NCI-H1930 (cell line): ENCODE results near the gene GOLGA2.

Experiments used
- DNase-seq, 2 experiments: peaks; one replicate each; lab custom pipeline; 2025; lab: John Stamatoyannopoulos, UW

Gene GOLGA2

DNA sequence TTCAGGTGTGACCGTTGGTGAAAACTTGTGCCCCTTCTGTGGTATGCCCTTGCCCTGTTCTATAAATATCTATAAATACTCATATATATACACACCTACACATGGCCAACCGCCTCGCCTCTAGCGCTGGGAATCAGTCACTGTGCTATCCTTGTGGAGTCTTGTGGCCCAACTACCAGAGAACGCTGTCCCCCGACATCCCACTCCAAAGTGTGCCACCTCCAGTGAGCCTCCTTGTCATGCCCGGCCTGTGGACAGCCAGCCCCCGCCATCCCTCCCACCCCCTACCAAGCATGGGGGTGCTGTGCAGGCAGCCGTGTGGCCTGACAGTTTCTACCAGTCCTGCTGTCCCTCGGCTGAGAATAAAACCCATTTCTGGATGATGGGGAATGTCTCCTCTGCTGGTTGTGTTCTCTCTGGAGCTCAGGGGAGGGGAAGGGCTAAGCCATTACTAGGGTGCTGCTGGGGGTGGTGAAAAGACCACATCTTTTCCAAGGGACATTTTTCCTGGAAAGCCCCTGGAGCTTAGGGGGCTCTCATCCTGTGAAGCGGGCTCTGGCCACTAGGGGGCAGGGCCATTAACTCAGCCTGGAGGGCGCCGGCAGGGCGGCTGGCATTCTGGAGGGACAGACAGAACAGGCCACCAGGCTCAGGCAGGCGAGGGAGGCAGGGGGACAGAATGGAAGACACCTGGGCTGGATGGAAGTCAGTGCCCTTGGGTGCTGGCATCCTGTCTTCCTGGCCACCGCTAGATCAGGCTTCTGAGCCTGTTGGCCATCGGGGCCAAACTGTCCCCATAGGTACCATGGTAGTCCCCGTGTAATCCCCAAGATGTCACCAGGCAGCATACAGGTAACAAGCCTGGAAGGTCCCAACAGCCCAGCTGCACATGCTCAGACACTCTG is 20.7 kb downstream of the GOLGA2 start:
- peak; percentile 46 to 59 for DNase-seq

- DNase-seq: no peak
Measured at GRCh38 chr9:128254362-128254761, 21.4 kb downstream of the GOLGA2 start.

GRCh38 chr9:128253991-128254346 is 21.8 kb downstream of the GOLGA2 start:
- no peak for DNase-seq

DNA sequence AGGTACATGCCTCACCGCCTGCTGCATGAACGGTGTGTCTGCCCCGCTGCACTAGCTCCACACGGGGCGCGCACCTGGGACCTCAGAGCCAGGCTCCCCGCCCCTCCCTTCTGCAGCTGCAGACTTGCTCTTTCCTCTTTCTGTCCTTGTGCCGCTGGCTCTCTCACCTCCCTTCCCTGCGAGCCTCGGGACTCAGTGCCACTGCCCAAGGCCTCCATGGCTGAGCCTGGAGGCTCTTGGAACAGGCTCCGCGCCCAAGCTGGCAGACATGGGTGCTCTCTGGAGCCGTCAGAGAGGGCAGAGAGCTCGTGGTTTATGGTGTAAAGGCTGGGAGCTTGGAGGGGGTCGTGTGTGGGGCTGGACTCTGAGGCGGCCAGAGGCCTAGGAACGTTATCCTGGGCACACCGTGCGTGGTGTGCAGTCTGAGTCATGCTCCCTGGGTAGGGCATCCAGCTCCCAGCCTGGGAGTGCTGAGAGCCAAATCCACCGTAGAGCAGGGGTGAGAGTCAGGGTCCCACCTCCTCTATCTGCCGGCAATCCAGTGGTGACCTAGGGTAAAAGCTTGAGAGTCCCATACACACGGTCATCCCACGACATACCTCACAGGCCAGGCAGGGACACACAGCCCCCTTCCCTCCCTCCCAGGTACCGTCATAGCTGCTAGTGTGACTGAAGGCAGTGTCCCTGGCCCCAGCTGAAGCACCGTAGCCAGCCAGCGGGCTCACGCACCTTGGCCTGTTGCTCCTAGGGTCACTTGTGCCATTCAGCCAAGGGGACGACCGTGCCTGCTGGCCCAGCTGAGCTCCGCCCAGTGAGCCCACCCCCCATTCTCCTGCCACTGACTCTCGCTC is 22.4 kb downstream of the GOLGA2 start:
- DNase-seq: no peak

DNA sequence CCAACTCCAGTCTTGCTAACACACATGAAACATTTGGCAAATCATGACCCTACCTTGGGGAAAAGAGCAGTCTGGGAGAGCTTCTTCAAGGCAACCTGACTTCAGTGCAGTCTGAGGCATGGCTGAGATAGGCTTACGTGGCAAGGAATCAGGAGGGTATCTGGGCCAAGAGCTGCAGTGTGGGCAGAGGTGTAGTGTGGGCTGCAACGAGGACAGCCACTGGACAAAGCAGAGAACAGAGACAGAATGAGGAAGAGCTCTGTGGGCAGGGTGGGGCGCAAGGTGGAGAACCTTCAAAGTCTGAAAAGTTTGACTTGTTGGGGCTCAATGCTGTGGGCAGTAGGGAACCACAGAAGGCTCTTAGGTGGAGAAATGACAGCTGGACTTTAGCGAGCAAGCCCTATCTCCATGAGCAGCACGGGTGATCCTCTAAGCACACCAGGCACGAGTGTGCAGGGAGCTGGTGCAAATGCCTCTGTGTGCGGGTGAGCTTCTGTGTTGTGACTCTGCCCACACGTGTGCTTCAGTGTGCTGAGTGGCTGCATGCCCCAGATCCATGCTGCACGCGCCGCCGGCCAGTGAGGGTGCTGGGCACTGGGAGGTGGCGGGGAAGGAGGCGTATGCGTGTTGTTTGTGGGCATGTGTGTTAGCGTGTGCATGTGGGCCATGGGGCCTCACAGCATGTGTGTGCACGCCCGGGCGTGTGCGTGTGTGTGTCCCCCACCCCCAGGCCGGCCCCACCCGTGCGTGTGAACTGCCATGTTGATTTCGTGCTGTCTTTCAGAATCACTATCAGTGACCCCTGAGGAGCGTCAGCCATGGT is 23.3 kb downstream of the GOLGA2 start:
- DNase-seq: no peak

GRCh38 chr9:128251732-128252100 is 24.1 kb downstream of the GOLGA2 start:
- DNase-seq: no peak

DNA sequence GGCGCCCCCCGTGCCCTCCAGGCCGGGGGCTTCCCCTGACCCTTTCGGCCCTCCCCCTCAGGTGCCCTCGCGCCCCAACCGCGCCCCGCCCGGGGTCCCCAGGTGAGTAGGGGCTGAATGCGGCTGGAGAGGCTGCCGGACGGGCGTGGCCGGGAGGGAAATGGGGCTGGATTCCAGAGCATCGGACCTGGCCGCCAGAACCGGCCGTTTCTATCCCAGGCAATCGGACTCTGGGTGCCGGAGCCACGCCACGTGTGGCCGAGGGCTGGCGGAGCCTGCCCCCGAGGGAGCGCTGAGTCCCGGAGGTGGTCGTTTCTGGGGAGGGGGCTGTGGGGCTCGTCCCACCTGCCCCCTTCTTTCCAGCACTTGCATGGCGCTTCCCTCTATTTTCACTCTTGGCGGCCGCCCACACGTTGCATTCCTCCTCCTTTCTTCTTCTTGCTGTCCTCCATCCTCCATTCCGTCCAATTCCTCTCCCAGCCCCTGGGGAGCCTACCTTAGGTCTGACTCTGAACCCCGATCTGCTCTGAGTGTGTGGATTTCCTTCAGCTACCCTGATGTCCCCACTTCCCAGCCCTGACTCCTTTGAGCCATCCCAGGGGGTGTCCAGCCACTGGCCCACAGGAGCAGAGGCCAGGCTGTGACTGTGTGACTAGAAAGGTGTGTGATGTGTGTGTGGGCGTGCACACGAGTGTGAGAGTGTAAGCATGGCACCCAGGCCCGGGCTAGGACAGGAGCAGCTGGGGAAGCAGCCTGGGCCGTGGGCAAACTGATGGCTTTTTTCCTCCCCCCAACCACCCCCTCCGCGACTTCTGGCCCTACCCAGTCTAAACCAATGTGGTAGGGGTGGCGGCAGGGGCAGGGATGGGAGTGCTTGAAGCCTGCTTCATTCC is 24.7 kb downstream of the GOLGA2 start:
- DNase-seq: no peak

GRCh38 chr9:128249908-128250838 is 25.6 kb downstream of the GOLGA2 start:
- DNase-seq: peak; percentile 81 to 82

DNA sequence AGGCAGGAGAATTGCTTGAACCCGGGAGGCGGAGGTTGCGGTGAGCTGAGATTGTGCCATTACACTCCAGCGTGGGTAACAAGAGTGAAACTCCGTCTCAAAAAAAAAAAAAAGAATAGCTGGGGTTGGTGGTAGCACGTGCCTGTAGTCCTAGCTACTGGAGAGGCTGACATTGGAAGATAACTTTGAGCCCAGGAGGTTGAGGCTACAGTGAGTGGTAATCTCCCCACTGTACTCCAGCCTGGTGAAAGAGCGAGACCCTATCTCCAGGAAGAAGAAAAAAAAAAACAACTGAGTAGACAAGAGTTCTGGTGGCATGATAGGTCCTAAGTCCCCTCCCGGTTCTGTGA is 26.3 kb downstream of the GOLGA2 start:
- no peak for DNase-seq

- DNase-seq: no peak
Measured at GRCh38 chr9:128247226-128247803, 28.5 kb downstream of the GOLGA2 start.

DNA sequence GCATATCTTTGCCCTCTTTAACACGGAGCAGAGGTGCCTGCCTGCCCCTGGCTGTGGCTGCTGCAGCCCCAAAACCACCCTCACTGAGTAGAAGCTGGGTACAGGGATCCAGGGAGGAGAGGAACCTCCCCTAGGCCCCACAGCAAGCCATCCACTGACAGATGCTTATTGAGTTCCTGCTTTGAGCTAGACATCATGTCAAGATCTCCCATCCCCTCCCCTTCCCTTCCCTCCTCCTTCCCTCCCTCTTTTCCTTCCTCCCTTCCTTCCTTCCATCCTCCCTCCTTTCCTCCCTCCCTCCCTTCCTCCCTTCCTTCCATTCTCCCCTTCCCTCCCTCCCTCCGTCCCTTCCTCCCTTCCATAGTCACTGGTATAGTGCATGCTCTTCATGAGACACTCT is 29.3 kb downstream of the GOLGA2 start:
- DNase-seq: no peak

DNA sequence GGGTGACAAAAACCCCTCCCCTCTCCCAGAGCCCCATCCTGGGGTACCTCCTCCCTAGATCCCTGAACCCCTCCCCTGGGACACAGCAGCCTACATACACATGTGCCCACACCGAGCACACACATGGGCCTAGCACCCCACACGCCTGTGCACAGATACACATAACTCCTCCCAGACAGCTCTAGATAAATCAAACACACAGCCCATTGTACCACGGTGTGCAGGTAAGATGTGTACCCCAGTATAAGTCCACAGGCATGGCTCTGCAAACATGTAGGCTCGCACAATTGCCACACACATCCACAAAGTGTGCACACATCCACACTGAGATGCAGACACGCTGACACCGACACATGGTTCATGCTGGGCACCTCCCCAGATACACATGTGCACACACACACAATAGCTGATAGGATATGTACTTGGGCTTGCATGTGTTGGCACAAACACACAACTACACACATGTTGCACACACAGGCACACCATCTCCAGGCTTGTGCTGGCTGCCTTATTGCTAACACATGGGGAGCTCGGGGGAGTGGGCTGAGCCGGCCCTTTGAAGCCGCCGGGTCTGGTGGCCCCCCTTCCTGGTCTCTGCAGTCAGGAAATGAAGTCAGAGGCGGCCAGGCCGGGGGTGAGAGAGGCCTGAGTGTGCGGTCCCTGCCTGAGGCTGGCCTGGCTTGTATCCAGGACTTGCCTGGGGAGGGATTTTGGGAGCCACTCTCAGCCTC is 30.2 kb downstream of the GOLGA2 start:
- DNase-seq: no peak

- no peak for DNase-seq
Measured at GRCh38 chr9:128244837-128245231, 31.0 kb downstream of the GOLGA2 start.

GRCh38 chr9:128244091-128244836 is 31.5 kb downstream of the GOLGA2 start:
- DNase-seq: no peak

GRCh38 chr9:128243215-128244018 is 32.4 kb downstream of the GOLGA2 start:
- no peak for DNase-seq

DNA sequence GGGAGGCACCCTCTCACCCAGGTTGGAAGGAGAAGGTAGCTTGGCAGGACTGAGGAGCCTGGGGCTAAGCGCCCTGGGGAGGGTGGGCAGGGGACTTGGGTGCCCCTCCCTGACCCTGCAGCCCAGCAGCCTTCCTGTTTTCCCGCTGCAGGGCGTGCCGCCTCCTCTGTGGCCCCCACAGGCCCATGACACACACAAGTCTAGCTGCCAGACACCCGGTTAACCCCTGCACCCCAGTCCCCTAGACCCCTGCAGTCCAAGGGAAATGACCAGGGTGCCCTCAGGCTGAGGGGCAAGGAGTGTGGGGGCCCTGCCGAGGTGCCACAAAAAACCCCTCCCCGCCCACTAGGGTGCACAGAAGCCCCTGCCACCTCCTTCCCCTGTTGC is 33.0 kb downstream of the GOLGA2 start:
- no peak for DNase-seq

- no peak for DNase-seq
Measured at GRCh38 chr9:128242124-128242523, 33.7 kb downstream of the GOLGA2 start.
